IMR-90 (cell line): Measurements from ENCODE around the gene SRXN1. TPM values are rescaled to one million over a fixed set of nuclear protein-coding genes. Genes with fewer than 3 reads are reported as not detected.

Experiments used
- ATAC-seq: fragments of 200-7000 bp; cut with Tn5 transposase; 2 replicates; pipeline ENCODE4 v1.9.1; 2020; ENCODE audit warnings: low read depth, mild to moderate bottlenecking, moderate library complexity
- BruUV-seq: library from RNA; stranded (reverse); fragments of 400-500 nt; replicated peaks from 2 replicates; lab custom pipeline; 2021; lab: Mats Ljungman, UMichigan
- CTCF ChIA-PET: fragments of 300-600 bp; formaldehyde crosslinking; extraction: SDS; loops from one replicate; lab custom pipeline; 2021; ENCODE audit warnings: antibody characterized with exemption; lab: Yijun Ruan, JAX
- POLR2A ChIA-PET: fragments of 300-600 bp; sonication (Branson Sonifier 250); formaldehyde crosslinking; loops from one replicate; lab custom pipeline; 2022; ENCODE audit warnings: antibody characterized with exemption; ENCODE audit not compliant: unreplicated experiment; lab: Charles Lee
- DNase-seq: peaks from one replicate; pipeline ENCODE4 v3.0.0; 2013
- H2AFZ ChIP-seq: replicated peaks from 2 replicates; pipeline ENCODE3; 2013; ENCODE audit warnings: low read length, mild to moderate bottlenecking; ENCODE audit not compliant: poor library complexity
- H2AK5ac ChIP-seq: 2 replicates; pipeline ENCODE4 v1.6.1; 2013; ENCODE audit warnings: low read depth, low read length, inconsistent platforms
- H2AK9ac ChIP-seq: replicated peaks from 2 replicates; pipeline ENCODE3; 2013; ENCODE audit warnings: mild to moderate bottlenecking, low read depth, low read length, moderate library complexity; ENCODE audit not compliant: poor library complexity
- H2BK120ac ChIP-seq: 2 replicates; pipeline ENCODE4 v1.6.1; 2013; ENCODE audit warnings: low read depth, low read length, inconsistent platforms
- H2BK15ac ChIP-seq: 3 replicates; pipeline ENCODE4 v1.6.1; 2013; ENCODE audit warnings: low read depth, low read length, inconsistent platforms
- H2BK20ac ChIP-seq: 2 replicates; pipeline ENCODE4 v1.6.1; 2013; ENCODE audit warnings: low read depth, mild to moderate bottlenecking, inconsistent platforms, low read length, moderate library complexity
- H2BK5ac ChIP-seq: 2 replicates; pipeline ENCODE4 v1.6.1; 2013; ENCODE audit warnings: mild to moderate bottlenecking, low read depth, low read length, inconsistent platforms; ENCODE audit not compliant: poor library complexity, severe bottlenecking
- H3K14ac ChIP-seq: replicated peaks from 2 replicates; pipeline ENCODE4 v1.6.1; 2013; ENCODE audit warnings: low read depth, low read length, inconsistent platforms
- H3K18ac ChIP-seq: 2 replicates; pipeline ENCODE4 v1.6.1; 2013; ENCODE audit warnings: low read depth, low read length, control low read depth
- H3K23ac ChIP-seq: 2 replicates; pipeline ENCODE4 v1.6.1; 2013; ENCODE audit warnings: low read depth, low read length, inconsistent platforms
- H3K27ac ChIP-seq: 2 replicates; pipeline ENCODE4 v1.5.1; 2013; ENCODE audit warnings: mild to moderate bottlenecking, control low read depth, low read length; ENCODE audit not compliant: insufficient read depth
- H3K27me3 ChIP-seq: 2 replicates; pipeline ENCODE4 v1.6.1; 2013; ENCODE audit warnings: low read length; ENCODE audit not compliant: control insufficient read depth, insufficient read depth
- H3K36me3 ChIP-seq: 2 replicates; pipeline ENCODE4 v1.6.1; 2013; ENCODE audit warnings: low read length, mixed read lengths; ENCODE audit not compliant: control insufficient read depth, insufficient read depth
- H3K4ac ChIP-seq: 2 replicates; pipeline ENCODE4 v1.6.1; 2013; ENCODE audit warnings: low read depth, low read length, inconsistent platforms
- H3K4me1 ChIP-seq: 2 replicates; pipeline ENCODE4 v1.6.1; 2013; ENCODE audit warnings: low read length, mixed read lengths; ENCODE audit not compliant: control insufficient read depth, insufficient read depth
- H3K4me2 ChIP-seq: 2 replicates; pipeline ENCODE4 v1.6.1; 2013; ENCODE audit warnings: low read depth, mild to moderate bottlenecking, control low read depth, low read length, moderate library complexity
- H3K4me3 ChIP-seq: 2 replicates; pipeline ENCODE4 v1.5.1; 2013; ENCODE audit warnings: low read depth, mild to moderate bottlenecking, control low read depth, low read length, moderate library complexity; ENCODE audit not compliant: insufficient read depth
- H3K56ac ChIP-seq: 2 replicates; pipeline ENCODE4 v1.6.1; 2013; ENCODE audit warnings: low read length, inconsistent platforms; ENCODE audit not compliant: insufficient read depth; ENCODE audit errors: extremely low read depth
- H3K79me1 ChIP-seq, 2 experiments: 2 replicates each; pipeline ENCODE4 v1.6.1; 2013; ENCODE audit warnings: low read length in 2 of 2, inconsistent platforms in 1 of 2, low read depth in 1 of 2
- H3K9ac ChIP-seq: 2 replicates; pipeline ENCODE4 v1.6.1; 2013; ENCODE audit warnings: low read depth, low read length, control low read depth
- H3K9me1 ChIP-seq: 2 replicates; pipeline ENCODE4 v1.6.1; 2013; ENCODE audit warnings: low read length, inconsistent platforms; ENCODE audit not compliant: insufficient read depth
- H3K9me3 ChIP-seq: 2 replicates; pipeline ENCODE4 v1.6.1; 2013; ENCODE audit warnings: low read length; ENCODE audit not compliant: control insufficient read depth, insufficient read depth
- H4K20me1 ChIP-seq: 2 replicates; pipeline ENCODE4 v1.6.1; 2013; ENCODE audit warnings: low read length, inconsistent platforms; ENCODE audit not compliant: insufficient read depth
- H4K5ac ChIP-seq: 2 replicates; pipeline ENCODE4 v1.6.1; 2013; ENCODE audit warnings: mild to moderate bottlenecking, low read depth, low read length, control low read depth
- H4K8ac ChIP-seq, 2 experiments: 2 replicates each; pipeline ENCODE4 v1.6.1; 2013; ENCODE audit warnings: low read depth in 2 of 2, low read length in 2 of 2, control low read depth in 1 of 2, inconsistent platforms in 1 of 2
- H4K91ac ChIP-seq: 2 replicates; pipeline ENCODE4 v1.6.1; 2013; ENCODE audit warnings: low read depth, low read length, inconsistent platforms; ENCODE audit not compliant: insufficient read depth
- BHLHE40 ChIP-seq: fragments of 150-350 bp; IDR thresholded peaks from 2 replicates; pipeline ENCODE4 v1.6.1; 2016; ENCODE audit warnings: mild to moderate bottlenecking, low read depth, low read length
- CEBPB ChIP-seq: IDR thresholded peaks from 2 replicates; pipeline ENCODE4 v1.6.1; 2012; ENCODE audit warnings: low read depth, low read length, improper control_type of control experiment
- CHD1 ChIP-seq: IDR thresholded peaks from 2 replicates; pipeline ENCODE4 v1.6.1; 2012; ENCODE audit warnings: low read depth, low read length, improper control_type of control experiment
- ELK1 ChIP-seq: fragments of 150-350 bp; IDR thresholded peaks from 2 replicates; pipeline ENCODE4 v1.6.1; 2016; ENCODE audit warnings: low read depth, mild to moderate bottlenecking, low read length, moderate library complexity, borderline replicate concordance
- MAFK ChIP-seq: IDR thresholded peaks from 2 replicates; pipeline ENCODE4 v1.6.1; 2012; ENCODE audit warnings: low read depth, low read length, improper control_type of control experiment
- MAZ ChIP-seq: IDR thresholded peaks from 2 replicates; pipeline ENCODE4 v1.6.1; 2012; ENCODE audit warnings: low read depth, mild to moderate bottlenecking, low read length, improper control_type of control experiment, moderate library complexity, borderline replicate concordance
- MXI1 ChIP-seq: IDR thresholded peaks from 2 replicates; pipeline ENCODE4 v1.6.1; 2012; ENCODE audit warnings: low read depth, mild to moderate bottlenecking, low read length, moderate library complexity, borderline replicate concordance
- RAD21 ChIP-seq: IDR thresholded peaks from 2 replicates; pipeline ENCODE4 v1.6.1; 2012; ENCODE audit warnings: low read length, improper control_type of control experiment
- WGBS, 2 experiments: methylation state at CpG; one replicate each; pipeline versions ENCODE4 v1.1.5 to v1.1.7; 2013; ENCODE audit warnings: missing lambda C conversion rate in 2 of 2; ENCODE audit not compliant: insufficient read length in 1 of 2; ENCODE audit errors: extremely low coverage in 2 of 2; 5-methylcytosine and 5-hydroxymethylcytosine counted together
- dilution Hi-C: fragments of 300-500 bp; cut with HindIII; formaldehyde crosslinking; loops from one replicate; pipeline ENCODE4 v1.14.3; 2018; ENCODE audit warnings: low sequenced_read_pairs; ENCODE audit not compliant: unreplicated experiment
- in situ Hi-C: fragments of 300-500 bp; cut with MboI; formaldehyde crosslinking; loops from 3 replicates; pipeline ENCODE4 v1.14.3; 2019; ENCODE audit warnings: low sequenced_read_pairs, inconsistent platforms, mixed read lengths
- intact Hi-C: fragments of 100-400 bp; cut with micrococcal nuclease; formaldehyde crosslinking; loops from 2 replicates; pipeline ENCODE4 v1.10.0; 2022
- polyA plus RNA-seq, 3 experiments: library from polyadenylated mRNA; depleted of rRNA; stranded (reverse); fragments of >200 nt; gene quantifications; 2 replicates each; pipeline ENCODE4 v1.2.3, GENCODE V29; 2012; ENCODE audit warnings: low replicate concordance in 1 of 3
- total RNA-seq: library from RNA; depleted of rRNA; stranded (reverse); fragments of >200 nt; gene quantifications from 2 replicates; pipeline ENCODE4 v1.2.3, GENCODE V29; 2012
- TF ChIP-seq, protein P1 (sequence below): conservative IDR thresholded peaks from 2 replicates; pipeline ENCODE4 v1.5.1; 2012; ENCODE audit warnings: mild to moderate bottlenecking, low read depth, low read length, improper control_type of control experiment

Gene SRXN1
- total and polyA plus RNA-seq, 2 of the 4 experiments (the other 2 are of a cell fraction), result 51.2 to 71.2 TPM

DNA sequence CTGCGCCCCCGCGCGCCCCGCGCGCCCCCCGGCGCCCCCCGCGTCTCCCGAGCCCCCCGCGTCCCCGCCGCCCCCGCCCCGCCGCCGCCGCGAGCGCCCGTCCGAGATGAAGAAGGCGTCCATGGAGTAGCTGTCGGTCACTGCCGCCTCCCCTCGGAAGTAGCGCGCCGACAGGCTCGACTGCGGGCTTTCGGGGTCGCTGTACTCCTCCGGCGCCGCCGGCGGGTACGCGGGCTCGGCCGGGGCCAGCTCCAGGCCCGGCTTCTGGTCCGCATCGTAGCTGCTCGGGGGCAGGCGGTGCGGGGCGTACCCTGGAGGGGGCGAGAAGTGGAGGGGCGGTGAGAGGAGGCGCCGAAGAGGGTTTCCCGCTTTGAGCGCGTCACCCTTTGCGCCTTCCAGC lies 11.2 kb upstream of the SRXN1 start:
- no TSS peak for BruUV-seq
- ChIA-PET POLR2A (no interaction called here), CTCF (no interaction called here)
- Histone ChIP-seq H2BK15ac (no peak overlapping the region), H3K56ac (no peak overlapping the region), H3K4ac (no peak overlapping the region), H3K14ac (no peak overlapping the region), H4K20me1 (no peaks in the 10 kb centered on the region), H3K23ac (no peak overlapping the region), H2AK9ac (no peak overlapping the region), H3K9me1 (0 out of 2 replicates have a peak, but pooled peaks cover under 1% of the 10 kb centered on the region), H3K9me3 (no peaks in the 10 kb centered on the region), H3K27me3 (peaks cover 69% of the 10 kb centered on the region), H3K4me2 (no peak overlapping the region), H3K9ac (no peak overlapping the region), H3K4me1 (peaks cover 3% of the 10 kb centered on the region), H2BK20ac (no peak overlapping the region), H4K5ac (no peak overlapping the region), H4K91ac (no peak overlapping the region), H2BK5ac (no peak overlapping the region), H3K4me3 (no peak overlapping the region), H3K79me1 (no peaks in the 10 kb centered on the region), H3K18ac (no peak overlapping the region), H4K8ac (no peak overlapping the region), H3K27ac (no peak overlapping the region), H2BK120ac (no peak overlapping the region), H2AK5ac (no peak overlapping the region), H3K36me3 (no peaks in the 10 kb centered on the region), H2AFZ (no peak overlapping the region)
- in situ Hi-C loops (no loop called here), dilution Hi-C loops (no loop called here), intact Hi-C loops (no loop called here)
- ATAC-seq, result no peak
- DNase-seq, result no peak
- 0% methylated on average over 6 of the region's 60 CpGs; no CpG with 5 or more reads in 1 of the 2 experiments for WGBS, 2 experiments
- TF ChIP-seq MAFK (no peak), MXI1 (no peak), CHD1 (no peak), RAD21 (no peak), CEBPB (no peak), BHLHE40 (no peak), ELK1 (no peak), MAZ (no peak)
- TF ChIP-seq, protein P1, sequence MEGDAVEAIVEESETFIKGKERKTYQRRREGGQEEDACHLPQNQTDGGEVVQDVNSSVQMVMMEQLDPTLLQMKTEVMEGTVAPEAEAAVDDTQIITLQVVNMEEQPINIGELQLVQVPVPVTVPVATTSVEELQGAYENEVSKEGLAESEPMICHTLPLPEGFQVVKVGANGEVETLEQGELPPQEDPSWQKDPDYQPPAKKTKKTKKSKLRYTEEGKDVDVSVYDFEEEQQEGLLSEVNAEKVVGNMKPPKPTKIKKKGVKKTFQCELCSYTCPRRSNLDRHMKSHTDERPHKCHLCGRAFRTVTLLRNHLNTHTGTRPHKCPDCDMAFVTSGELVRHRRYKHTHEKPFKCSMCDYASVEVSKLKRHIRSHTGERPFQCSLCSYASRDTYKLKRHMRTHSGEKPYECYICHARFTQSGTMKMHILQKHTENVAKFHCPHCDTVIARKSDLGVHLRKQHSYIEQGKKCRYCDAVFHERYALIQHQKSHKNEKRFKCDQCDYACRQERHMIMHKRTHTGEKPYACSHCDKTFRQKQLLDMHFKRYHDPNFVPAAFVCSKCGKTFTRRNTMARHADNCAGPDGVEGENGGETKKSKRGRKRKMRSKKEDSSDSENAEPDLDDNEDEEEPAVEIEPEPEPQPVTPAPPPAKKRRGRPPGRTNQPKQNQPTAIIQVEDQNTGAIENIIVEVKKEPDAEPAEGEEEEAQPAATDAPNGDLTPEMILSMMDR, result no peak
